Small intestine (tissue), 7 donors: Measurements from ENCODE around the gene CLCNKA. TPM values are rescaled to one million over a fixed set of nuclear protein-coding genes. Genes with fewer than 3 reads are reported as not detected.

Experiments
- DNase-seq, 2 donors: peaks; one replicate each; pipeline versions ENCODE4 v3.0.0 to v3.0.0-alpha.2; 2013
- FAIRE-seq: peaks from 2 replicates; lab custom pipeline; 2012; peaks lifted over from hg19 to GRCh38; lab: Jason Lieb, UNC
- H3K27ac ChIP-seq, 3 donors: one replicate each; pipeline ENCODE4 v1.5.1; 2013; ENCODE audit warnings: low read length in 2 of 3, mild to moderate bottlenecking in 2 of 3, control low read depth in 1 of 3, inconsistent platforms in 1 of 3, low read depth in 1 of 3, moderate library complexity in 1 of 3
- H3K27me3 ChIP-seq, 3 donors: one replicate each; pipeline ENCODE4 v1.6.1; 2013; ENCODE audit warnings: low read length in 3 of 3, inconsistent platforms in 1 of 3; ENCODE audit not compliant: control insufficient read depth in 3 of 3, insufficient read depth in 3 of 3
- H3K36me3 ChIP-seq, 3 donors: one replicate each; pipeline ENCODE4 v1.6.1; 2013; ENCODE audit warnings: low read length in 3 of 3, inconsistent platforms in 1 of 3, low read depth in 1 of 3, mild to moderate bottlenecking in 1 of 3, moderate library complexity in 1 of 3; ENCODE audit not compliant: control insufficient read depth in 3 of 3, insufficient read depth in 2 of 3
- H3K4me1 ChIP-seq, 3 donors: one replicate each; pipeline ENCODE4 v1.6.1; 2013; ENCODE audit warnings: low read length in 2 of 3, inconsistent platforms in 1 of 3, low read depth in 1 of 3, mild to moderate bottlenecking in 1 of 3, moderate library complexity in 1 of 3; ENCODE audit not compliant: control insufficient read depth in 3 of 3, insufficient read depth in 2 of 3
- H3K4me3 ChIP-seq, 3 donors: one replicate each; pipeline ENCODE4 v1.5.1; 2013; ENCODE audit warnings: low read length in 3 of 3, control low read depth in 1 of 3, inconsistent platforms in 1 of 3, low read depth in 1 of 3, mild to moderate bottlenecking in 1 of 3, moderate library complexity in 1 of 3
- H3K9me3 ChIP-seq, 2 donors: one replicate each; pipeline ENCODE4 v1.6.1; 2013; ENCODE audit warnings: low read depth in 1 of 2, low read length in 1 of 2; ENCODE audit not compliant: control insufficient read depth in 2 of 2, insufficient read depth in 1 of 2
- WGBS, 3 donors: extraction: QIAGEN DNeasy Blood & Tissue Kit; methylation state at CpG; one replicate each; pipeline ENCODE4 v1.1.7; 2013; 5-methylcytosine and 5-hydroxymethylcytosine counted together
- polyA plus RNA-seq, 4 donors: library from polyadenylated mRNA; stranded (reverse) in 3 of 4; unstranded in 1 of 4; fragments of 200-250 nt in 3 of 4; fragments of 120-200 nt in 1 of 4; gene quantifications; one replicate each; pipeline versions ENCODE4 v1.2.1 to v1.2.3, GENCODE V29; 2013
- donor health status: healthy with polysubstance abuse.
- donor health status: control.
- donor health status: control.
- donor health status: Bipolar disorder and iron deficiency.
- donor health status: healthy.

The CLCNKA gene
- polyA plus RNA-seq, 4 donors = 0.06 to 0.22 (median 0.21) TPM; not detected in 1

GRCh38 chr1:16076865-16077238 lies 55.0 kb downstream of the CLCNKA start:
- Histone ChIP-seq H3K36me3 (no peaks in the 10 kb centered on the region), H3K9me3 (no peaks in the 10 kb centered on the region), H3K27me3 (peaks cover 0 to 5% (median 0%) of the 10 kb centered on the region in 3 donors), H3K4me1 (peaks cover 0 to 20% (median 0%) of the 10 kb centered on the region in 3 donors), H3K27ac (no peak overlapping the region), H3K4me3 (no peak overlapping the region)
- DNase-seq (peak in 1 of 2 donors; percentile 43), FAIRE-seq (no peak)
- 40 to 77% (median 55%) methylated on average over 11 of the region's 11 CpGs for WGBS, 3 donors

GRCh38 chr1:16077406-16078245 lies 55.8 kb downstream of the CLCNKA start:
- no peaks in the 10 kb centered on the region for H3K9me3 ChIP-seq
- 39 to 75% (median 50%) methylated on average over 12 of the region's 12 CpGs for WGBS, 3 donors
- H3K4me3 ChIP-seq = no peak overlapping the region
- H3K36me3 ChIP-seq = no peaks in the 10 kb centered on the region
- no peak for FAIRE-seq
- peaks cover 0 to 5% (median 0%) of the 10 kb centered on the region in 3 donors for H3K27me3 ChIP-seq
- no peak overlapping the region for H3K27ac ChIP-seq
- peaks cover 0 to 22% (median 0%) of the 10 kb centered on the region in 3 donors for H3K4me1 ChIP-seq
- DNase-seq = no peak

GRCh38 chr1:16078925-16079656 lies 57.3 kb downstream of the CLCNKA start:
- Histone ChIP-seq H3K27ac (peak overlapping the region in 1 of 3 donors; percentile 36), H3K27me3 (peaks cover 0 to under 1% (median 0%) of the 10 kb centered on the region in 3 donors), H3K4me3 (no peak overlapping the region), H3K4me1 (peaks cover 0 to 25% (median 0%) of the 10 kb centered on the region in 3 donors), H3K36me3 (no peaks in the 10 kb centered on the region), H3K9me3 (no peaks in the 10 kb centered on the region)
- FAIRE-seq (no peak), DNase-seq (peak; percentile 74 to 90)
- 21 to 34% (median 30%) methylated on average over 10 of the region's 10 CpGs for WGBS, 3 donors

- Histone ChIP-seq H3K9me3 (no peaks in the 10 kb centered on the region), H3K27ac (no peak overlapping the region), H3K4me3 (no peak overlapping the region), H3K27me3 (no peaks in the 10 kb centered on the region), H3K36me3 (no peaks in the 10 kb centered on the region), H3K4me1 (peaks cover 0 to 27% (median 0%) of the 10 kb centered on the region in 3 donors)
- FAIRE-seq = no peak
- 75 to 88% (median 85%) methylated on average over 5 of the region's 5 CpGs for WGBS, 3 donors
- no peak for DNase-seq
These were observed 58.8 kb downstream of the CLCNKA start for GRCh38 chr1:16080422-16081150.

- no peak for DNase-seq
- H3K27ac ChIP-seq = no peak overlapping the region
- H3K4me3 ChIP-seq = no peak overlapping the region
- H3K9me3 ChIP-seq = no peaks in the 10 kb centered on the region
- H3K4me1 ChIP-seq = peaks cover 0 to 28% (median 0%) of the 10 kb centered on the region in 3 donors
- 72 to 82% (median 76%) methylated on average over 9 of the region's 9 CpGs for WGBS, 3 donors
- H3K36me3 ChIP-seq = no peaks in the 10 kb centered on the region
- no peaks in the 10 kb centered on the region for H3K27me3 ChIP-seq
- no peak for FAIRE-seq
These were observed 59.8 kb downstream of the CLCNKA start for GRCh38 chr1:16081636-16082035.

GRCh38 chr1:16082283-16083038 lies 60.6 kb downstream of the CLCNKA start:
- Histone ChIP-seq H3K4me1 (peaks cover 0 to 28% (median 0%) of the 10 kb centered on the region in 3 donors), H3K9me3 (no peaks in the 10 kb centered on the region), H3K27ac (no peak overlapping the region), H3K4me3 (no peak overlapping the region), H3K27me3 (no peaks in the 10 kb centered on the region), H3K36me3 (no peaks in the 10 kb centered on the region)
- 63 to 73% (median 66%) methylated on average over 9 of the region's 9 CpGs for WGBS, 3 donors
- DNase-seq (peak; percentile 74 to 76), FAIRE-seq (no peak)

GRCh38 chr1:16083486-16083885 lies 61.6 kb downstream of the CLCNKA start:
- Histone ChIP-seq H3K4me3 (no peak overlapping the region), H3K9me3 (no peaks in the 10 kb centered on the region), H3K36me3 (no peaks in the 10 kb centered on the region), H3K27me3 (no peaks in the 10 kb centered on the region), H3K27ac (no peak overlapping the region), H3K4me1 (peaks cover 0 to 28% (median 0%) of the 10 kb centered on the region in 3 donors)
- 26 to 65% (median 52%) methylated on average over 5 of the region's 5 CpGs for WGBS, 3 donors
- FAIRE-seq = no peak
- DNase-seq = peak in 1 of 2 donors; percentile 25
